ENCODE measurements around the gene RAPH1.
"Not testable (repeated sequence)": the region's sequence is repeated elsewhere in the genome, so short reads cannot be mapped to it uniquely, and the experiment has no call there.

Gene RAPH1

DNA sequence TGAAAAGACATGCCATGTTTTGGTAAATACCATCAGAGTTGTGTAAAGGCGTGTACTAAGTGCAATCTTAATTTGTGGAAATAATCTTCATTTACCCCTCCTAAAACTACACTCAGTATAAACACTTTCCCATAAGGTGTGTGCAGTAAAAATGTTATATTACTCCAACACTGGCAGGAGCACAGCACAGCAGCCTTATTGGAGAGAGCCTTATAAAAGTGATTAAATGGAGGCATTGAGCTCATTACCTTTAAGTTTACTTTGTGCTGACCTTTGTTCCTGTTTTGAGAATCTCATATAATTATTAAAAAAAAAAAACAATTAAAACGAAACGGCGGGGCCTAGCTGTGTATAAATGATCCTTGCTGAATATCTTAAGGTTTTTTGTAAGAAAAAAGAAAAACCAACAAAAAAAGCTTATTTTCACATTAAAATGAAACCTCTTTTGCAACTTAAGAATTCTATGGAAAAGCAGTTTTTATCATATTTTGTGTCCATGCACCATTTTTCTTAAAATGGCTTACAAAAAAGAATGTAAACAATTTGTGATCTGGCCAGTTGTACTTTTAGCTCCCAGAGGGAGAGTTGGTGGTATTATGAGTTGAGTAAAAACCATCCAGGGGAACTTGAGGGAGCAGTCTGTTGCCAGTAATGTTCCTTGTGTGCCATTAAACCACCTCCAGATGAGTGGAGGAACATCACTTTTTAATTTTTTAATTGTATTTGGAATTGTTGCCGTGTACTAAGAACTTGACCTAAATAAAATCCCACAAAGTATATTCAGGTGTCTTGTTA is 103.5 kb downstream of the RAPH1 start:
- TF ChIP-seq POLR2A (IDR thresholded peaks at IDR 0.05; ENCODE audit: extremely low read depth, insufficient read length) (no peak), MYC (IDR thresholded peaks at IDR 0.05; ENCODE audit: low read depth, low read length) (no peak)
- TF ChIP-seq, protein P1, sequence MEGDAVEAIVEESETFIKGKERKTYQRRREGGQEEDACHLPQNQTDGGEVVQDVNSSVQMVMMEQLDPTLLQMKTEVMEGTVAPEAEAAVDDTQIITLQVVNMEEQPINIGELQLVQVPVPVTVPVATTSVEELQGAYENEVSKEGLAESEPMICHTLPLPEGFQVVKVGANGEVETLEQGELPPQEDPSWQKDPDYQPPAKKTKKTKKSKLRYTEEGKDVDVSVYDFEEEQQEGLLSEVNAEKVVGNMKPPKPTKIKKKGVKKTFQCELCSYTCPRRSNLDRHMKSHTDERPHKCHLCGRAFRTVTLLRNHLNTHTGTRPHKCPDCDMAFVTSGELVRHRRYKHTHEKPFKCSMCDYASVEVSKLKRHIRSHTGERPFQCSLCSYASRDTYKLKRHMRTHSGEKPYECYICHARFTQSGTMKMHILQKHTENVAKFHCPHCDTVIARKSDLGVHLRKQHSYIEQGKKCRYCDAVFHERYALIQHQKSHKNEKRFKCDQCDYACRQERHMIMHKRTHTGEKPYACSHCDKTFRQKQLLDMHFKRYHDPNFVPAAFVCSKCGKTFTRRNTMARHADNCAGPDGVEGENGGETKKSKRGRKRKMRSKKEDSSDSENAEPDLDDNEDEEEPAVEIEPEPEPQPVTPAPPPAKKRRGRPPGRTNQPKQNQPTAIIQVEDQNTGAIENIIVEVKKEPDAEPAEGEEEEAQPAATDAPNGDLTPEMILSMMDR (IDR thresholded peaks at IDR 0.05; ENCODE audit: low read depth, low read length) = no peak
- TF ChIP-seq, protein P2, sequence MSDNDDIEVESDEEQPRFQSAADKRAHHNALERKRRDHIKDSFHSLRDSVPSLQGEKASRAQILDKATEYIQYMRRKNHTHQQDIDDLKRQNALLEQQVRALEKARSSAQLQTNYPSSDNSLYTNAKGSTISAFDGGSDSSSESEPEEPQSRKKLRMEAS (IDR thresholded peaks at IDR 0.05; ENCODE audit: low read depth, low read length) = no peak
- DNase-seq (ENCODE audit: low read depth) = no peak

DNA sequence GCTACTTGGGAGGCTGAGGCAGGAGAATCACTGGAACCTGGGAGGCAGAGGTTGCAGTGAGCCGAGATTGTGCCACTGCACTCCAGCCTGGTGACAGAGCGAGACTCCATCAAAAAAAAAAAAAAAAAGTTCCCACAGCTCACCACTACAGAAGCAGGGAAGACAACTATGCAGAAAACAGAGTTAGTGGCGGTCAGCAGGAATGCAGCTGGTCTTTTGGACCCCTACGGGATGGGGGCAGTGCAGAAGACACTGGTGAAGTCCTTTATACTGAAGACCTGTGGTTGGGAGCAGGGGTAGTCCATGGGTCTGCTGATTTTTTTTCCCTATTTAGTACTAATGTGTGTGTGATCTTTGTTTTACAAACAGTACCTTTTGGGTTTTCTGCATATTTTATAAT is 105.5 kb downstream of the RAPH1 start:
- DNase-seq (ENCODE audit: low read depth); H3K4me3 ChIP-seq (ENCODE audit: low read depth, low read length): not testable (repeated sequence)

More for the DNA sequence above, 103.5 kb downstream of the RAPH1 start:
- no peak overlapping the region for H3K4me3 ChIP-seq (ENCODE audit: low read depth, low read length)

DNA sequence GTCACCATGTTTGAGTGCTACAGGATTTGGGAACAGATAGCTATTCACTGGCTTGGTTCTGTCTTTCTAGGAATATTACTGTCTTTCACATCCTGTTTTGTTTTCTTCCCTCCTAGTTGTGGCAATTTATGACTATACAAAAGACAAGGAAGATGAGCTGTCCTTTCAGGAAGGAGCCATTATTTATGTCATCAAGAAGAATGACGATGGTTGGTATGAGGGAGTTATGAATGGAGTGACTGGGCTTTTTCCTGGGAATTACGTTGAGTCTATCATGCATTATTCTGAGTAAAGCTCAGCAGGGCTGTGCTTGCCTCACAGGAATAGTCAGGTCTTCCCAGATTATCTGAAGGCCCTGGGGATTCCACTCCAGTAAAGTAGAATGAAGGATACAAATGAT is 108.0 kb downstream of the RAPH1 start:
- H3K4me3 ChIP-seq (ENCODE audit: low read depth, low read length) = no peak overlapping the region
- TF ChIP-seq, protein P2 (IDR thresholded peaks at IDR 0.05; ENCODE audit: low read depth, low read length) = no peak
- TF ChIP-seq MYC (IDR thresholded peaks at IDR 0.05; ENCODE audit: low read depth, low read length) = no peak
- TF ChIP-seq, protein P1 (IDR thresholded peaks at IDR 0.05; ENCODE audit: low read depth, low read length) = no peak
- no peak for TF ChIP-seq POLR2A (IDR thresholded peaks at IDR 0.05; ENCODE audit: extremely low read depth, insufficient read length)
- DNase-seq (ENCODE audit: low read depth) = no peak

DNA sequence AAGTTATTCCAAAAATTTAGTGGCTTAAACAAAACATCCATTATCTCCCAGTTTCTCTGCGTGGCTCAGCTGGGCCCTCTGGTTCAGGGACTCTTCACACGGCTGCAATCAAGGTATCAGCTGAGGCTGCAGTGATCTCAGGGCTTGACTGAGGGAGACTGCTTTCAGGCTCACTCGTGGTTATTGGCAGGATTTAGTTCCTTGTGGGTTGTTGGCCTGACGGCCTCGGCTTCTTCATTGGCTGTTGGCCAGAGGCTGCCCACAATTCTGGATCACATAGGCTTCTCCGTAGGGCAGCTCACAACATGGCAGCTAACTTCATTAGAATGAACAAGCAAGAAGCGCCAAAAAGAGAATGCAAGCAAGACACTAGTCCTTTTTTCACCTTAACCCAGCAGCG is 116.8 kb downstream of the RAPH1 start:
- DNase-seq (ENCODE audit: low read depth) = no peak
- TF ChIP-seq MYC (IDR thresholded peaks at IDR 0.05; ENCODE audit: low read depth, low read length) (no peak), POLR2A (IDR thresholded peaks at IDR 0.05; ENCODE audit: extremely low read depth, insufficient read length) (no peak)
- TF ChIP-seq, protein P2 (IDR thresholded peaks at IDR 0.05; ENCODE audit: low read depth, low read length) = no peak
- TF ChIP-seq, protein P1 (IDR thresholded peaks at IDR 0.05; ENCODE audit: low read depth, low read length) = no peak
- no peak overlapping the region for H3K4me3 ChIP-seq (ENCODE audit: low read depth, low read length)

DNA sequence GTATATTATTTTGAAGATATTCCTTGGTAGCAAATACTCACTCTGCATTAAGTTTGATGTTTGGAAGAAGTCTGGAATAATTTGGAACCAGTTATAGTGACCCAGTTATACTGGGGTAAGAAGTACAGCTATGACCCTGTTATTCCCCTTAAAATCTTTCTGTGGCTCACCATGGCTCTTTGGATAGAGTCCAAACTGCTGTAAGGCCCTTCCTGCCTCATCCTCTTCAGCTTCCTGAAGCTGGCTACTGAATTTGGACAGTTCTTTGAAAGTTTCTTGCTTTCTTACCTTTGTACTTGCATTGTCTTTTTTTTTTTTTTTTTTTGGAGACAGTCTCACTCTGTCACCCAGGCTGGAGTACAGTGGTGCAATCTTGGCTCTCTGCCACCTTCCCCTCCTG is 121.3 kb downstream of the RAPH1 start:
- H3K4me3 ChIP-seq (ENCODE audit: low read depth, low read length) = no peak overlapping the region
- TF ChIP-seq, protein P2 (IDR thresholded peaks at IDR 0.05; ENCODE audit: low read depth, low read length) = no peak
- no peak for TF ChIP-seq MYC (IDR thresholded peaks at IDR 0.05; ENCODE audit: low read depth, low read length)
- no peak for TF ChIP-seq POLR2A (IDR thresholded peaks at IDR 0.05; ENCODE audit: extremely low read depth, insufficient read length)
- TF ChIP-seq, protein P1 (IDR thresholded peaks at IDR 0.05; ENCODE audit: low read depth, low read length) = no peak
- DNase-seq (ENCODE audit: low read depth) = no peak

DNA sequence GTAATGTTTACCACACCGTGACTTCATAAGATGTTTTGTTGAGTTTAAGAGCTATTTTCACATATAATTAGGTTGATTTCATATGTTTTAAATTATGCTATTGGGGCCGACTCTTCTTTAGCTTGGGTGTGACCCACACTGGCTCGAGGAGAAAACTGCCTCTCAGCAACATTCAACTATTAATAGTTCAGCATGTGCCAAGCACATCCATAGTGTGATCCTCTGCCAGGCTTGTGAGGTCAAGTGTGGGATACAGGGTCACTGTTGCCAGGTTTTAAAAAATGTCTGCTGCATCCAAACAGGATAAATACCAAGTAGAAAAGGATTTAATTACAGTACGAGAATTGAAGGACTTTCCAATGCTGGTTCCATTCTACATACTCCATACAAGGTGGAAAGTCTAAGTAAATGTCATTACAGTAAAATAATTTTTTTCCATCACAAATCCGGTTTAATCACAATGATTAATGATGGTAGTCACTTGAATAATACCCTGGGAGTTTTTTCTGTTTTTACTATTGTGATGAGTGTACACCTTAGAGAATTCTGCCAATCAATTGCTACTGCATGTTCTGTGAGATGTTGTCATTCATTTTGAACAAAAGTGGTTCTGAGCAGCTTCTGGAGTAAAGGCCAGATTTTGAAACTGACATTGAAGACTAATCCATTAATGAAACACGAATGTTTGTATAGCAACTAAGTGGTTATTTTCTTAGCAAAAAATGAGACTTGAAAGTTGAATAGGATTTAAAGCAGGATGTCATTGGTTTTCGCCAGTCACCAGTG is 122.4 kb downstream of the RAPH1 start:
- no peak for DNase-seq (ENCODE audit: low read depth)
- H3K4me3 ChIP-seq (ENCODE audit: low read depth, low read length) = no peak overlapping the region
- TF ChIP-seq POLR2A (IDR thresholded peaks at IDR 0.05; ENCODE audit: extremely low read depth, insufficient read length) = no peak
- TF ChIP-seq, protein P1 (IDR thresholded peaks at IDR 0.05; ENCODE audit: low read depth, low read length) = no peak
- TF ChIP-seq, protein P2 (IDR thresholded peaks at IDR 0.05; ENCODE audit: low read depth, low read length) = no peak

Data from NB4 (cell line).